Measurements from ENCODE around the gene MZT2A.
"Not testable (repeated sequence)": the region's sequence is repeated elsewhere in the genome, so short reads cannot be mapped to it uniquely, and the experiment has no call there.

Gene MZT2A

DNA sequence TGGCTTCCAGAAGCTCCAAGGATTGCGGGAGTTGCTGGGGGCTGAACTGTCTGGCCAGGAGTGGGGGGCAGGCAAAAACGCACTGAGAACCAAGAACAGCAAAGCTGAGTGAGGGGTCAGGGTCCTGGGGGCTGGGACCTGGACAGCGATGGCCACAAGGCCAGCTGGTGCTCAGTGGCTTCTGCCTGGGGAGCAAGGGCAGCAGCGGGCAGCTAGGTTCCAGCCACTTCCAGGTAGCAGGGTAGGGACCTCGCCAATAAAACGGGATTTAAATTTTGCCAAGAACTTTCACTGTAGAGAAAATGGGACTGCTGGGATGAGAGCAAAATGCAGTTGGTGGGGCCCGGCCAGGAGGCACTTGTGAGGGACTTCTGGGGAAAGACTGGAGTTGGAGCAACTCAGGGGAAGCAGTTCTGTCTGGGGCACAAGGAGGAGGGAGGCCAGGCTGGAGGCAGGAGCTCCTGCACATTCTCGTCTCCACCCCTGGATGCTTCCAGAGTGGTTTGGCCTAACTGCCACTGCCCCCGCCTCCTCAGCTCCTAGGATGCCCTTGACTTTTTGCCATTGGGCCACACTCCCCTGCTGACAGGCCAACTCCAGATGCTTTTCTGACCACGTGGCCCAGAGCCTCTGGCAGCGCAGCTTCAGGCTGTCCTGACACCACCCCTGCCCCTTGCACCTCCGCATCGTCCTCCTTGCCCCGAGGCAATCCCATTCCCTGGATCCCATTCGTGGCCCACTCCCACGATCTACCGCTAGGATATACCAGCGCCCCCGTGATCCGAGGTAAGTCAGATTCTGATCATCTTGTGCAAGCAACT is 30.0 kb upstream of the MZT2A start:
- Histone ChIP-seq H3K4me2 (no peak overlapping the region), H3K9ac (no peak overlapping the region), H4K20me1 (ENCODE audit: insufficient read depth) (no peaks in the 10 kb centered on the region), H3K79me2 (ENCODE audit: insufficient read depth, low read depth) (no peaks in the 10 kb centered on the region), H3K27ac (no peak overlapping the region), H2AFZ (ENCODE audit: low read depth) (no peak overlapping the region), H3K27me3 (ENCODE audit: insufficient read depth, low read depth) (no peaks in the 10 kb centered on the region), H3K4me3 (IDR thresholded peaks at IDR 0.05; ENCODE audit: insufficient read depth, low read depth, low read length) (no peak overlapping the region), H3K36me3 (ENCODE audit: insufficient read depth) (no peaks in the 10 kb centered on the region), H3K4me1 (ENCODE audit: low read depth, poor library complexity, severe bottlenecking) (peaks cover 3% of the 10 kb centered on the region)
- TF ChIP-seq, protein P1, sequence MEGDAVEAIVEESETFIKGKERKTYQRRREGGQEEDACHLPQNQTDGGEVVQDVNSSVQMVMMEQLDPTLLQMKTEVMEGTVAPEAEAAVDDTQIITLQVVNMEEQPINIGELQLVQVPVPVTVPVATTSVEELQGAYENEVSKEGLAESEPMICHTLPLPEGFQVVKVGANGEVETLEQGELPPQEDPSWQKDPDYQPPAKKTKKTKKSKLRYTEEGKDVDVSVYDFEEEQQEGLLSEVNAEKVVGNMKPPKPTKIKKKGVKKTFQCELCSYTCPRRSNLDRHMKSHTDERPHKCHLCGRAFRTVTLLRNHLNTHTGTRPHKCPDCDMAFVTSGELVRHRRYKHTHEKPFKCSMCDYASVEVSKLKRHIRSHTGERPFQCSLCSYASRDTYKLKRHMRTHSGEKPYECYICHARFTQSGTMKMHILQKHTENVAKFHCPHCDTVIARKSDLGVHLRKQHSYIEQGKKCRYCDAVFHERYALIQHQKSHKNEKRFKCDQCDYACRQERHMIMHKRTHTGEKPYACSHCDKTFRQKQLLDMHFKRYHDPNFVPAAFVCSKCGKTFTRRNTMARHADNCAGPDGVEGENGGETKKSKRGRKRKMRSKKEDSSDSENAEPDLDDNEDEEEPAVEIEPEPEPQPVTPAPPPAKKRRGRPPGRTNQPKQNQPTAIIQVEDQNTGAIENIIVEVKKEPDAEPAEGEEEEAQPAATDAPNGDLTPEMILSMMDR (conservative IDR thresholded peaks at IDR 0.05; ENCODE audit: low read depth, low read length): no peak

DNA sequence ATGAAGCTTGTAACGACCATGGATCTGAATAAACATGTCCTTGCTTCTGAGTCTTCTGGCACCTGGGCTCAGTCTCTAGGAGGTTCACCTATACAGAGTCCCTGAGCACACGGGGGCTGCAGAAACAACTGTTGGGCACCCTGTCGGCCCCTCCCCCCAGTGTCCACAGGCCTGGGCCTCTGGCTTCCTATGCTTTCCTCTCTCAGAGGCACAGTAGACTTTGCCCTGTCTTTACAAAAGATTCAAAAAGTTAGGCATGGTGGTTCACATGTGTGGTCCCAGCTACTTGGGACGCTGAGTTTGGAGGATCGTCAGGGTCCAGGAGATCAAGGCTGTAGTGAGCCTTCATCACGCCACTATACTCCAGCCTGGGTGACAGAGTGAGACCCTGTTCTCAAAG is 29.3 kb upstream of the MZT2A start:
- not testable (repeated sequence) for H3K27ac ChIP-seq; H3K27me3 ChIP-seq (ENCODE audit: insufficient read depth, low read depth)

DNA sequence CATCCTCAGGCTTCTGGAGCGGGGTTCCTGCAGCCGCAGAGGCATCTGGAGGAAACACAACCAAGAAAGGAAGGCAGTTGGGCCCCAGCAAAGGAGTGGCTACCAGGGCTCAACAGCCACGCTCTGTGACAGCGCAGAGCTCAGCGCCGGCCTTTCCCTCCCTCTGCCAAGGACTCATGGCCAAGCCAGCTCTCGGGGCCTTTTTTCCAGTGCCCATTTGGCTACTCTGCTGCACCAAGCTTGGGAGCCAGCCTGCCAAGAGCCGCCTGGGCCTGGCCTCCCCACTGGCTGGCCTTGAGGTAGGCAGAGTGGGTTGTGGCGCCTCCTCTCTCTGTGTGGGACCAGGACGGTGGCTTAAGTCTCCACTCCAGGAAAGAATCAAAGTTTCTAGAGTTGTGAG is 28.3 kb upstream of the MZT2A start:
- H3K4me3 ChIP-seq (IDR thresholded peaks at IDR 0.05; ENCODE audit: insufficient read depth, low read depth, low read length): no peak overlapping the region
- H3K27me3 ChIP-seq (ENCODE audit: insufficient read depth, low read depth): no peaks in the 10 kb centered on the region
- no peaks in the 10 kb centered on the region for H3K36me3 ChIP-seq (ENCODE audit: insufficient read depth)
- no peaks in the 10 kb centered on the region for H3K4me1 ChIP-seq (ENCODE audit: low read depth, poor library complexity, severe bottlenecking)
- H3K27ac ChIP-seq: no peak overlapping the region
- H4K20me1 ChIP-seq (ENCODE audit: insufficient read depth): no peaks in the 10 kb centered on the region
- H3K4me2 ChIP-seq: no peak overlapping the region
- H3K79me2 ChIP-seq (ENCODE audit: insufficient read depth, low read depth): no peaks in the 10 kb centered on the region
- H3K9ac ChIP-seq: no peak overlapping the region
- TF ChIP-seq, protein P1 (conservative IDR thresholded peaks at IDR 0.05; ENCODE audit: low read depth, low read length): no peak
- no peak overlapping the region for H2AFZ ChIP-seq (ENCODE audit: low read depth)

More for the DNA sequence above, 29.3 kb upstream of the MZT2A start:
- H3K4me2 ChIP-seq; H4K20me1 ChIP-seq (ENCODE audit: insufficient read depth); H3K79me2 ChIP-seq (ENCODE audit: insufficient read depth, low read depth); H3K4me1 ChIP-seq (ENCODE audit: low read depth, poor library complexity, severe bottlenecking); H2AFZ ChIP-seq (ENCODE audit: low read depth); H3K9ac ChIP-seq; H3K36me3 ChIP-seq (ENCODE audit: insufficient read depth); H3K4me3 ChIP-seq (IDR thresholded peaks at IDR 0.05; ENCODE audit: insufficient read depth, low read depth, low read length): not testable (repeated sequence)

GRCh38 chr2:131519871-131520470 is 27.8 kb upstream of the MZT2A start:
- H2AFZ ChIP-seq (ENCODE audit: low read depth); H3K4me3 ChIP-seq (IDR thresholded peaks at IDR 0.05; ENCODE audit: insufficient read depth, low read depth, low read length); H3K27ac ChIP-seq; H4K20me1 ChIP-seq (ENCODE audit: insufficient read depth); H3K79me2 ChIP-seq (ENCODE audit: insufficient read depth, low read depth); H3K36me3 ChIP-seq (ENCODE audit: insufficient read depth); H3K9ac ChIP-seq; H3K4me1 ChIP-seq (ENCODE audit: low read depth, poor library complexity, severe bottlenecking); H3K4me2 ChIP-seq; H3K27me3 ChIP-seq (ENCODE audit: insufficient read depth, low read depth): not testable (repeated sequence)

DNA sequence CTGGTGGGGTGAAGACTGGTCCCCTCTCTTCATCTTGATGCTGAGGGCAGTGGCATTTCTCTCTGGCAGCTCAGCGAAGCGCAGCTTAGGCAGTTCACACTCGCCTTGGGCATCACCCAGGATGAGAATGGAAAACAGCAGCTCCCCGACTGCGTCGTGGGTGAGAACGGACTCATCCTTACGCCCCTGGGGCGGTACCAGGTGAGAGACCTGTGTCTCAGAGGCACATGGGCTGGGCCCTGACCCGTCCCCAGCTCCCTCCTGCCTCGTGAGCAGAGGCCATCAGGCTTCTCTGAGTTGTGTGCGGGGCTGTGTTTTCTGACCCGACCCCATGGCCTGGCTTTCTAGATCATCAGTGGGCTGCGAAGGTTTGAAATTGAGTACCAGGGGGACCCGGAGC is 27.3 kb upstream of the MZT2A start:
- no peak overlapping the region for H3K9ac ChIP-seq
- no peaks in the 10 kb centered on the region for H3K36me3 ChIP-seq (ENCODE audit: insufficient read depth)

DNA sequence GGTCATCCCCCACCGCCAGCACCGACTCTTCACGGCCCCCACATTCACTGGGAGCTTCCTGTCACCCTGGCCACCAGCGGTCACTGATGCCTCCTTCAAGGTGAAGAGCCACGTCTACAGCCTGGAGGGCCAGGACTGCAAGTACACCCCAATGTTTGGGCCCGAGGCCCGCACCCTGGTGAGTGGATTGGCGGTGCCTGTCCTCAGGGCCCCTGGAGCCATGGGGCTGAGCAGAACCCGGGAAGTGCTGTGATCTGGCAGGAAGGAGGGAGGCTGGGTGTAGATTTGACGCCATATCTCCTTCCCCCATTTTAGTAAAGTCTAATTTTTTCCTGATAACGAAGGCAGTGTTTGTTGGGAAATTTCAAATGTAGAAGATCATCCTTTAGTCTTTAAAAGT is 26.3 kb upstream of the MZT2A start:
- H3K9ac ChIP-seq; H3K36me3 ChIP-seq (ENCODE audit: insufficient read depth); H2AFZ ChIP-seq (ENCODE audit: low read depth); H3K4me1 ChIP-seq (ENCODE audit: low read depth, poor library complexity, severe bottlenecking); H3K4me2 ChIP-seq; H3K27ac ChIP-seq; H3K27me3 ChIP-seq (ENCODE audit: insufficient read depth, low read depth); H3K4me3 ChIP-seq (IDR thresholded peaks at IDR 0.05; ENCODE audit: insufficient read depth, low read depth, low read length); H3K79me2 ChIP-seq (ENCODE audit: insufficient read depth, low read depth); H4K20me1 ChIP-seq (ENCODE audit: insufficient read depth): not testable (repeated sequence)

More for the DNA sequence above, 27.3 kb upstream of the MZT2A start:
- Histone ChIP-seq H3K4me2 (no peak overlapping the region), H3K79me2 (ENCODE audit: insufficient read depth, low read depth) (no peaks in the 10 kb centered on the region), H2AFZ (ENCODE audit: low read depth) (no peak overlapping the region), H3K4me1 (ENCODE audit: low read depth, poor library complexity, severe bottlenecking) (no peaks in the 10 kb centered on the region), H3K4me3 (IDR thresholded peaks at IDR 0.05; ENCODE audit: insufficient read depth, low read depth, low read length) (no peak overlapping the region), H4K20me1 (ENCODE audit: insufficient read depth) (no peaks in the 10 kb centered on the region), H3K27ac (no peak overlapping the region), H3K27me3 (ENCODE audit: insufficient read depth, low read depth) (no peaks in the 10 kb centered on the region)
- TF ChIP-seq, protein P1 (conservative IDR thresholded peaks at IDR 0.05; ENCODE audit: low read depth, low read length): no peak

GRCh38 chr2:131517856-131518255 is 25.7 kb upstream of the MZT2A start:
- H2AFZ ChIP-seq (ENCODE audit: low read depth); H3K4me1 ChIP-seq (ENCODE audit: low read depth, poor library complexity, severe bottlenecking); H4K20me1 ChIP-seq (ENCODE audit: insufficient read depth); H3K4me2 ChIP-seq; H3K27me3 ChIP-seq (ENCODE audit: insufficient read depth, low read depth); H3K9ac ChIP-seq; H3K4me3 ChIP-seq (IDR thresholded peaks at IDR 0.05; ENCODE audit: insufficient read depth, low read depth, low read length); H3K36me3 ChIP-seq (ENCODE audit: insufficient read depth); H3K79me2 ChIP-seq (ENCODE audit: insufficient read depth, low read depth); H3K27ac ChIP-seq: not testable (repeated sequence)

Measured in KMS-11 (cell line).